PC-9 (cell line): ENCODE measurements around the gene PRM2. TPM values are rescaled to one million over a fixed set of nuclear protein-coding genes. Genes with fewer than 3 reads are reported as not detected.

Experiments used
- BruUV-seq: library from RNA; stranded (reverse); fragments of 400-500 nt; replicated peaks from 2 replicates; lab custom pipeline; 2021; lab: Mats Ljungman, UMichigan
- CTCF ChIA-PET: fragments of 300-600 bp; sonication (Branson Sonifier 250); formaldehyde crosslinking; loops from one replicate; lab custom pipeline; 2022; ENCODE audit warnings: antibody characterized with exemption; lab: Charles Lee
- POLR2A ChIA-PET: fragments of 300-600 bp; sonication (Branson Sonifier 250); formaldehyde crosslinking; loops from one replicate; lab custom pipeline; 2022; ENCODE audit warnings: antibody characterized with exemption; ENCODE audit not compliant: unreplicated experiment; lab: Charles Lee
- DNase-seq, 2 experiments: peaks; one replicate each; pipeline versions ENCODE4 v3.0.0 to v3.0.0-alpha.2; 2015 to 2022; ENCODE audit warnings: mixed read lengths in 1 of 2
- H2AFZ ChIP-seq: fragments of 200-600 bp; sonication (generic); 2 replicates; pipeline ENCODE4 v1.8.1; 2017; ENCODE audit warnings: antibody characterized with exemption
- H3F3A ChIP-seq: fragments of 200-600 bp; sonication (generic); 2 replicates; pipeline ENCODE4 v1.8.1; 2017; ENCODE audit warnings: antibody characterized with exemption, mild to moderate bottlenecking, low read depth; ENCODE audit not compliant: insufficient read depth
- H3K27ac ChIP-seq: fragments of 200-600 bp; sonication (generic); 2 replicates; pipeline ENCODE4 v1.6.1; 2016; ENCODE audit warnings: mixed run types
- H3K27me3 ChIP-seq: fragments of 200-600 bp; sonication (generic); 2 replicates; pipeline ENCODE4 v1.6.1; 2016; ENCODE audit warnings: low read depth, mixed run types; ENCODE audit not compliant: insufficient read depth
- H3K36me3 ChIP-seq: fragments of 200-600 bp; sonication (generic); 2 replicates; pipeline ENCODE4 v1.6.1; 2016; ENCODE audit warnings: low read depth, mixed run types
- H3K4me1 ChIP-seq: fragments of 200-600 bp; sonication (generic); replicated peaks from 2 replicates; pipeline ENCODE4 v1.6.1; 2016; ENCODE audit warnings: mixed run types; ENCODE audit not compliant: insufficient read depth
- H3K4me2 ChIP-seq: fragments of 200-600 bp; sonication (generic); 2 replicates; pipeline ENCODE4 v1.6.1; 2017; ENCODE audit warnings: mixed run types
- H3K4me3 ChIP-seq: fragments of 200-600 bp; sonication (generic); 2 replicates; pipeline ENCODE4 v1.6.1; 2016; ENCODE audit warnings: mixed run types
- H3K79me2 ChIP-seq: fragments of 200-600 bp; sonication (generic); 2 replicates; pipeline ENCODE4 v1.6.1; 2017; ENCODE audit warnings: low read depth, mixed run types
- H3K9me2 ChIP-seq: fragments of 200-600 bp; sonication (generic); 2 replicates; pipeline ENCODE4 v1.8.1; 2017; ENCODE audit warnings: mild to moderate bottlenecking; ENCODE audit not compliant: insufficient read depth
- H3K9me3 ChIP-seq: fragments of 200-600 bp; sonication (generic); 2 replicates; pipeline ENCODE4 v1.8.1; 2016; ENCODE audit warnings: low read depth; ENCODE audit not compliant: insufficient read depth
- H4K20me1 ChIP-seq: fragments of 200-600 bp; sonication (generic); 2 replicates; pipeline ENCODE4 v1.8.1; 2017; ENCODE audit not compliant: insufficient read depth
- CTCF ChIP-seq: fragments of 200-600 bp; sonication (generic); conservative IDR thresholded peaks from 2 replicates; pipeline ENCODE4 v1.6.1; 2017; ENCODE audit warnings: mixed run types, antibody characterized with exemption, mild to moderate bottlenecking, moderate library complexity
- EZH2 ChIP-seq: fragments of 200-600 bp; sonication (generic); IDR thresholded peaks from 2 replicates; pipeline ENCODE4 v1.8.0; 2017; ENCODE audit warnings: antibody characterized with exemption, low read depth
- intact Hi-C: fragments of 100-400 bp; cut with micrococcal nuclease; formaldehyde crosslinking; loops from one replicate; pipeline ENCODE4 v1.10.0; 2022; ENCODE audit not compliant: unreplicated experiment
- total RNA-seq: library from RNA; stranded (reverse); gene quantifications from 2 replicates; pipeline ENCODE4 v1.2.3, GENCODE V29; 2021

PRM2 gene
- total RNA-seq, 1 experiment from 2014 or later: not detected

GRCh38 chr16:11232302-11232851, 43.9 kb downstream of the PRM2 start:
- DNase-seq: no peak
- intact Hi-C loops: no loop called here
- Histone ChIP-seq H3K4me2 (no peak overlapping the region), H4K20me1 (no peaks in the 10 kb centered on the region), H3K27ac (no peak overlapping the region), H3K79me2 (no peaks in the 10 kb centered on the region), H3K9me3 (no peaks in the 10 kb centered on the region), H3F3A (peaks cover 7% of the 10 kb centered on the region; the same call in 1 of the 2 replicates), H3K4me1 (no peaks in the 10 kb centered on the region), H3K36me3 (no peaks in the 10 kb centered on the region), H3K9me2 (no peaks in the 10 kb centered on the region), H3K27me3 (no peaks in the 10 kb centered on the region), H2AFZ (no peak overlapping the region), H3K4me3 (no peak overlapping the region)
- POLR2A ChIA-PET: no interaction called here
- BruUV-seq: no TSS peak
- CTCF ChIA-PET: no interaction called here
- TF ChIP-seq CTCF (no peak), EZH2 (no peak)

GRCh38 chr16:11231367-11231970, 44.8 kb downstream of the PRM2 start:
- Histone ChIP-seq H3K9me3 (no peaks in the 10 kb centered on the region), H3K27ac (no peak overlapping the region), H4K20me1 (no peaks in the 10 kb centered on the region), H3K9me2 (no peaks in the 10 kb centered on the region), H3K4me3 (no peak overlapping the region), H3K4me2 (no peak overlapping the region), H3F3A (peaks cover 7% of the 10 kb centered on the region; the same call in 1 of the 2 replicates), H3K27me3 (no peaks in the 10 kb centered on the region), H3K79me2 (no peaks in the 10 kb centered on the region), H3K36me3 (no peaks in the 10 kb centered on the region), H3K4me1 (no peaks in the 10 kb centered on the region), H2AFZ (no peak overlapping the region)
- DNase-seq: no peak
- intact Hi-C loops: no loop called here
- ChIA-PET POLR2A (no interaction called here), CTCF (no interaction called here)
- no peak for TF ChIP-seq EZH2
- no peak for TF ChIP-seq CTCF
- BruUV-seq: no TSS peak

- no TSS peak for BruUV-seq
- Histone ChIP-seq H2AFZ (no peak overlapping the region), H3K79me2 (no peaks in the 10 kb centered on the region), H3K9me3 (no peaks in the 10 kb centered on the region), H3K4me1 (no peaks in the 10 kb centered on the region), H3F3A (peaks cover 7% of the 10 kb centered on the region; the same call in 1 of the 2 replicates), H3K4me2 (no peak overlapping the region), H3K27ac (no peak overlapping the region), H3K36me3 (no peaks in the 10 kb centered on the region), H3K9me2 (no peaks in the 10 kb centered on the region), H3K27me3 (no peaks in the 10 kb centered on the region), H4K20me1 (no peaks in the 10 kb centered on the region), H3K4me3 (no peak overlapping the region)
- DNase-seq: peak; percentile 63 to 65
- CTCF ChIA-PET: no interaction called here
- no peak for TF ChIP-seq CTCF
- TF ChIP-seq EZH2: no peak
- intact Hi-C loops: no loop called here
- POLR2A ChIA-PET: interaction anchor here (0.7 kb wide), 1 partner anchor 96 kb away, joined by 7 read pairs; no protein-coding TSS in a partner anchor
These were observed 46.4 kb downstream of the PRM2 start for GRCh38 chr16:11229906-11230305.
